ENCODE results near the gene FLT4.

FLT4 gene

DNA sequence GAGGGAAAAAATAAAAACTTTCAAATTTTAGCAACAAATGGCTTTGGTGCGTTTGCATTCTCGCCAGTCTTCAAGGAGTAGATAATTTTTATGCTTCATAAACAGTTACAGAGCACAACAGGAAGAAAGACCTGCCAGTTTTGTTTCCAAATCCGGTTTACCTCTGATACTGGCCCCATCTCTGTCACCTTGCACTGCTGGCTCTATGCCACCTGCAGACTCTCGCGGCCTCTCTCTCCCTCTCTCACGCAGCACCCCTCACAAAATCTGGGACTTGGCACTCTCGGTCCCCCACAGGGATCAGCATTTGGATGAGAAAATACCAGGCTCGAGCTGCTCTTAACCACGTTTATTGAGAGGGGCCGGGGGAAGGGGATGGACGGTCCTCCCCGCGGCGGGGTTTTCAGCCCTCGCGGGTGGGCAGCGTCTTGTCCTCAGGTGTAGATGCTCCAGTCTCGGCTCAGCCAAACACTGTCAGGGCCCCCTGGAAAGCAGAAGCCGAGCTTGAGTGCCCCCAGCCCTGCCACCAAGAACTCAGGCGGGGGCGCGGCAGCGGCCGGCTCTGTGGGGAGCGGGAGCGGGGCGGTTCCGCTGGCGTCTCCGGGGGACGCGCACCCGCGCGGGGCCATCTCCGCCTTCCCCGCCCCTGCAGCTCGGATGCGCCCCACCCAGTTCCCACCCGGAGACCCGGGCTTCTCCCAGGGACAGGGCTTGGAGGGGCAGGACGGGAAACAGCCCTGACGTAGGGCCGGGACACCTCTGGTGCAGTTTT is 59.4 kb downstream of the FLT4 start:
- Histone ChIP-seq H3K36me3 (replicated peaks) (no peaks in the 10 kb centered on the region), H3K27me3 (replicated peaks) (peaks cover 37% of the 10 kb centered on the region), H3K27ac (no peak overlapping the region), H3K4me3 (ENCODE audit: low read depth, low read length) (no peak overlapping the region)
- no peak for DNase-seq
- TF ChIP-seq, protein P1, sequence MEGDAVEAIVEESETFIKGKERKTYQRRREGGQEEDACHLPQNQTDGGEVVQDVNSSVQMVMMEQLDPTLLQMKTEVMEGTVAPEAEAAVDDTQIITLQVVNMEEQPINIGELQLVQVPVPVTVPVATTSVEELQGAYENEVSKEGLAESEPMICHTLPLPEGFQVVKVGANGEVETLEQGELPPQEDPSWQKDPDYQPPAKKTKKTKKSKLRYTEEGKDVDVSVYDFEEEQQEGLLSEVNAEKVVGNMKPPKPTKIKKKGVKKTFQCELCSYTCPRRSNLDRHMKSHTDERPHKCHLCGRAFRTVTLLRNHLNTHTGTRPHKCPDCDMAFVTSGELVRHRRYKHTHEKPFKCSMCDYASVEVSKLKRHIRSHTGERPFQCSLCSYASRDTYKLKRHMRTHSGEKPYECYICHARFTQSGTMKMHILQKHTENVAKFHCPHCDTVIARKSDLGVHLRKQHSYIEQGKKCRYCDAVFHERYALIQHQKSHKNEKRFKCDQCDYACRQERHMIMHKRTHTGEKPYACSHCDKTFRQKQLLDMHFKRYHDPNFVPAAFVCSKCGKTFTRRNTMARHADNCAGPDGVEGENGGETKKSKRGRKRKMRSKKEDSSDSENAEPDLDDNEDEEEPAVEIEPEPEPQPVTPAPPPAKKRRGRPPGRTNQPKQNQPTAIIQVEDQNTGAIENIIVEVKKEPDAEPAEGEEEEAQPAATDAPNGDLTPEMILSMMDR (IDR thresholded peaks at IDR 0.05; ENCODE audit: low read depth, low read length, missing control alignments): no peak
- in situ Hi-C loops (cut with HindIII; ENCODE audit: low pct_ligation_motif_present, low sequenced_read_pairs): no loop called here

DNA sequence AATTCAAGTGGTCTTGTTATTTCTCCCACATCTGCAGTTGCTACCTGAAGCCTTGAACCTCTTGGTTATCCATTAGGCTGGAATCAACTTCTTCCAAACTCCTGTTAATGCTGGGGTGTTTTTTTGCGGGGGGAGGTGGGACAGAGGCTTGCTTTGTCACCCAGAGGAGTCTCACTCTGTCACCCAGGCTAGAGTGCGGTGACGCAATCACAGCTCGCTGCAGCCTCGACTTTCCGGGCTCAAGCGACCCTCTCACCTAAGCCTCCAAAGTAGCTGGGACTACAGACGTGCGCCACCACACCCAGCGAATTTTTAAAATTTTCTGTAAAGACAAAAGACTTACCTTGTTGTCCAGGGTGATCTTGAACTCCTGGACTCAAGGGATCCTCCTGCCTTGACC is 62.5 kb downstream of the FLT4 start:
- TF ChIP-seq, protein P1 (IDR thresholded peaks at IDR 0.05; ENCODE audit: low read depth, low read length, missing control alignments): no peak
- in situ Hi-C loops (cut with HindIII; ENCODE audit: low pct_ligation_motif_present, low sequenced_read_pairs): no loop called here
- Histone ChIP-seq H3K27me3 (replicated peaks) (peaks cover 30% of the 10 kb centered on the region), H3K4me3 (ENCODE audit: low read depth, low read length) (no peak overlapping the region), H3K27ac (no peak overlapping the region), H3K36me3 (replicated peaks) (no peaks in the 10 kb centered on the region)
- DNase-seq: no peak

DNA sequence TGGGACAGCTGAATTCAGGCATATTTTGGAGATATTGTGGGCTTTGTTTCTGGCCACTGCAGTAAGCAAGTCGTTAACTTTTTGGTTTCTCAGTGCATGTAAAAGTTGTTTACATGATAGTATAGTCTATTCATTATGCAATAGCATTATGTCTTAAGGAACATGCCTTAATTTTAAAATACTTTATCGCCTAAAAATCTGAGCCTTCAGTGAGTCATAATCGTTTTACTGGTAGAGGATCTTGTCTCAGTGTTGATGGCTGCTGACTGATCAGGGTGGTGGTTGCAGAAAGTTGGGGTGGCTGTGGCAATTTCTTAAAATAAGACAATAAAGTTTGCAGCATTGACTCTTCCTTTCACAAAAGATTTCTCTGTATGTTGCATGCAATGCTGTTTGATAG is 63.2 kb downstream of the FLT4 start:
- H3K27ac ChIP-seq: no peak overlapping the region
- in situ Hi-C loops (cut with HindIII; ENCODE audit: low pct_ligation_motif_present, low sequenced_read_pairs): no loop called here
- peaks cover 24% of the 10 kb centered on the region for H3K27me3 ChIP-seq (replicated peaks)
- H3K36me3 ChIP-seq (replicated peaks): no peaks in the 10 kb centered on the region
- no peak for DNase-seq
- TF ChIP-seq, protein P1 (IDR thresholded peaks at IDR 0.05; ENCODE audit: low read depth, low read length, missing control alignments): no peak
- no peak overlapping the region for H3K4me3 ChIP-seq (ENCODE audit: low read depth, low read length)

DNA sequence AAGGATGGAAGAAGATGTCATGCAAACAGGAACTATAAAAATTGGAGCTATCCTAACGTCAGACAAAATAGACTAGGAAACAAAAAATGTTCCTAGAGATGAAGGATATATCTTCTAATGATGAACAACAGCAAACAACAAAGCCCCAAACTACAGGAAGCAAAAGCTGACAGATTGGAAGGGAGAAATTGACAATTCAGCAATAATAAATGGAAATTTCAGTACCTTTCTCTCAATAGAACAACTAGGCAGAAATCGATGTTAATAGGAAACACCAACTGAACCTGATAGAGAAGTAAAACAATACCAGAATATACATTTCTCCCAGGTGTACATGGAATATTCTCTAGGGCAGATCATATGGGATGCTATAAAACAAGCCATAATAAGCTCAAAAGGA is 65.7 kb downstream of the FLT4 start:
- TF ChIP-seq, protein P1 (IDR thresholded peaks at IDR 0.05; ENCODE audit: low read depth, low read length, missing control alignments): no peak
- Histone ChIP-seq H3K36me3 (replicated peaks) (no peaks in the 10 kb centered on the region), H3K4me3 (ENCODE audit: low read depth, low read length) (no peak overlapping the region), H3K27me3 (replicated peaks) (no peaks in the 10 kb centered on the region), H3K27ac (no peak overlapping the region)
- DNase-seq: no peak
- in situ Hi-C loops (cut with HindIII; ENCODE audit: low pct_ligation_motif_present, low sequenced_read_pairs): no loop called here

DNA sequence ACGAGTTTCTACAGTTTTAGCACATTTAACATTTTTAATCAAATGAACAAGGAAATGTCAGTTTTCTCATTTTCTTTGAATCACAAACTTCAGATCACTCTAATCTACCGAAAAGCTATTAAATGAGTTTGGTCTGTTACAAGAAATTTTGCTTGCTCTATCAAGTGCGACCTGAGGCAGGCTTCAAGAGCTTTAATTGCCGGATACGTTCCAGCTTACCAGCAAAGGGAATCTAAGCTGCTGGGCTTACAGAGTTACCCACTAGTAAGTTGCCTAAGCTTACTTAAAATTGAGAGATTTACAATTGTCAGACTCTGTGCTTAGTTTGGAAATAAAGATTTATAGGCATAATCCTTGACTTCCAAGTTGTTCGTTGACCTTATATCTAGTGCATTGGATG is 68.7 kb downstream of the FLT4 start:
- H3K4me3 ChIP-seq (ENCODE audit: low read depth, low read length): no peak overlapping the region
- peaks cover 2% of the 10 kb centered on the region for H3K36me3 ChIP-seq (replicated peaks)
- TF ChIP-seq, protein P1 (IDR thresholded peaks at IDR 0.05; ENCODE audit: low read depth, low read length, missing control alignments): no peak
- H3K27me3 ChIP-seq (replicated peaks): no peaks in the 10 kb centered on the region
- DNase-seq: no peak
- in situ Hi-C loops (cut with HindIII; ENCODE audit: low pct_ligation_motif_present, low sequenced_read_pairs): no loop called here
- H3K27ac ChIP-seq: no peak overlapping the region

DNA sequence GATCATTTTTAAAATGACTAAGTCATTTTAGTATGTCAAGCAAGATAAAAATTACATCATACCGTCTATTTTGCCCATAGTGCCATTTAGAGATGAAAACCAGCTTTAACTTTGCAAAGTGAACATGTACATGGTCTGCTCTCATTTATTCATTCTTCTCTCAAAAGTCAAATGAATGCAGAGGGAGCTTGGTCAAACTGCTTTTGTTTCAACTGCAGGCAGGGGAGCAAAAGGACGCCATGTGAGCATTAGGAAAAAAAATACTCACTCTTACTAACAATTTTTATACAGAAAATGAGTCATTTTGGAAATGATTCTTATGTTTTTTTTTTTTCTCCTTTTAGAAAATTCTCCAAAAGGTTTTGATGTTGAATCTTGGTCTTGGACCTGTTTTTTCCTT is 73.8 kb downstream of the FLT4 start:
- in situ Hi-C loops (cut with HindIII; ENCODE audit: low pct_ligation_motif_present, low sequenced_read_pairs): no loop called here
- Histone ChIP-seq H3K27ac (no peak overlapping the region), H3K27me3 (replicated peaks) (no peaks in the 10 kb centered on the region), H3K4me3 (ENCODE audit: low read depth, low read length) (no peak overlapping the region), H3K36me3 (replicated peaks) (peaks cover 12% of the 10 kb centered on the region)
- DNase-seq: no peak
- TF ChIP-seq, protein P1 (IDR thresholded peaks at IDR 0.05; ENCODE audit: low read depth, low read length, missing control alignments): no peak
